DND-41 (cell line): ENCODE results near the gene DNAJC16.

Experiments used
- EZH2 ChIP-seq: IDR thresholded peaks from 3 replicates; pipeline ENCODE4 v1.6.1; 2012; ENCODE audit warnings: borderline replicate concordance, low read depth, mild to moderate bottlenecking, moderate library complexity, low read length, inconsistent platforms; ENCODE audit not compliant: severe bottlenecking
- TF ChIP-seq, protein P1 (sequence below): IDR thresholded peaks from 2 replicates; pipeline ENCODE4 v1.5.1; 2012; ENCODE audit warnings: borderline replicate concordance, low read length, moderate library complexity, mild to moderate bottlenecking; ENCODE audit not compliant: poor library complexity, severe bottlenecking; ENCODE audit errors: extremely low read depth

DNA sequence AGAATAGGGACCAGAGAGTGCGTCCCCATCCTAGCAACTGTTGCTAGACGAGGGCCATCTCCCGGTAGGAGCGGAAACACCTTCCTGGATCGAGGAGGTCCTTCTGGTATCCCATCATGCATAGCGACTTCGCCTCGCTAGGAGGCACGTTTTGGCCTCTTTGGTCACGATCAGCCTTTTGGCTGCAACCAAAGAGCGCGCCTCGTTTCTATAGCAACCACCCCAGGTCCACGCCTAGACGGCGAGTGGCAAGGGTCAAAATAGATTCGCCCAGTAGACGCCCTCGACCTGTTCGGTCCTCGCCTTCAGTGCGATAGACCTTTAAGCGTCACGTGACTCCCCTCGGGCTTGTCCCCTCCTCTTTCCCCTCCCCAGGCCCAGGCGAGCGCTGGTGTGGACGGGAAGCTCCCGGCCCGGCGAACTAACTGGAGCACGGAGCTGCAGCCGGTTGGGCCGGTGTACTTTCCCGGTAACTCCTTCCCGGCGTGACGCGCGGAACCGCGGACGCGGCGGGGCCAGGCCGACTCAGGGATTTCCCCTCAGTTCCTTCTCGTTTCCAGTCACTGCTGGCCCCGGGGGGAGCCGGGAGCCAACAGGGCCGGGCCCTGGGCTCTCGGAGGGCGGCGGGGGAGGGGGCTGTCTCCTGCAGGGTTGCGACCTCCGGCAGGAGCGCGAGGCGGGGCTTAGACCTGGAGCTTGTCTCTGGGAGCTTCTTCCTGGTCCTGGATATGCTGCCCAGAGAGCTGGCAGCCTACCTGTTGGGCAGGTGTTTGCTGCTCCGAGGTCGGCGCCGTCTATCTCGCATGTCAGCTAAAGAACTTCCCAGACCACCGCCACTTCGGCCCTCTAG lies at the start of gene DNAJC16:
- TF ChIP-seq, protein P1, sequence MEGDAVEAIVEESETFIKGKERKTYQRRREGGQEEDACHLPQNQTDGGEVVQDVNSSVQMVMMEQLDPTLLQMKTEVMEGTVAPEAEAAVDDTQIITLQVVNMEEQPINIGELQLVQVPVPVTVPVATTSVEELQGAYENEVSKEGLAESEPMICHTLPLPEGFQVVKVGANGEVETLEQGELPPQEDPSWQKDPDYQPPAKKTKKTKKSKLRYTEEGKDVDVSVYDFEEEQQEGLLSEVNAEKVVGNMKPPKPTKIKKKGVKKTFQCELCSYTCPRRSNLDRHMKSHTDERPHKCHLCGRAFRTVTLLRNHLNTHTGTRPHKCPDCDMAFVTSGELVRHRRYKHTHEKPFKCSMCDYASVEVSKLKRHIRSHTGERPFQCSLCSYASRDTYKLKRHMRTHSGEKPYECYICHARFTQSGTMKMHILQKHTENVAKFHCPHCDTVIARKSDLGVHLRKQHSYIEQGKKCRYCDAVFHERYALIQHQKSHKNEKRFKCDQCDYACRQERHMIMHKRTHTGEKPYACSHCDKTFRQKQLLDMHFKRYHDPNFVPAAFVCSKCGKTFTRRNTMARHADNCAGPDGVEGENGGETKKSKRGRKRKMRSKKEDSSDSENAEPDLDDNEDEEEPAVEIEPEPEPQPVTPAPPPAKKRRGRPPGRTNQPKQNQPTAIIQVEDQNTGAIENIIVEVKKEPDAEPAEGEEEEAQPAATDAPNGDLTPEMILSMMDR: peak; percentile 58
- TF ChIP-seq EZH2: no peak
